ENCODE measurements around the gene POLR2L. TPM values are rescaled to one million over a fixed set of nuclear protein-coding genes. Genes with fewer than 3 reads are reported as not detected.

Gene POLR2L
- total and polyA plus RNA-seq, 2 of the 13 experiments (the other 11 are each of a cell fraction or from before 2014, with no cell fraction given), result 104 to 114 TPM

- TF ChIP-seq ARNT2 (CRISPR knock-in tag; IDR thresholded peaks at IDR 0.05; ENCODE audit: low read depth), result peak; percentile 56; the same call in 1 of the 2 replicates
- TF ChIP-seq MAZ (IDR thresholded peaks at IDR 0.05; ENCODE audit: borderline replicate concordance, low read depth, low read length), result peak; percentile 70; the same call in 1 of the 2 replicates
- peak; percentile 72; the same call in 1 of the 2 replicates for TF ChIP-seq MAZ (CRISPR knock-in tag; IDR thresholded peaks at IDR 0.05; ENCODE audit: low read depth)
- 0 out of 2 replicates have a peak, but pooled peaks have one; percentile 34 for TF ChIP-seq ZFYVE20 (CRISPR knock-in tag; IDR thresholded peaks at IDR 0.05; ENCODE audit: borderline replicate concordance, low read depth)
- TF ChIP-seq ZBTB43 (CRISPR knock-in tag; conservative IDR thresholded peaks at IDR 0.05), result no peak
- TF ChIP-seq JARID2 (CRISPR knock-in tag; IDR thresholded peaks at IDR 0.05; ENCODE audit: insufficient replicate concordance), result no peak
- peak; percentile 27; the same call in 1 of the 2 replicates for TF ChIP-seq CBFB (CRISPR knock-in tag; IDR thresholded peaks at IDR 0.05)
- no peak for TF ChIP-seq CBX2 (IDR thresholded peaks at IDR 0.05; ENCODE audit: low read depth, low read length)
- peak; percentile 50; the same call in 1 of the 2 replicates for TF ChIP-seq CBX2 (CRISPR knock-in tag; IDR thresholded peaks at IDR 0.05; ENCODE audit: low read depth)
- peak; percentile 96 for TF ChIP-seq SAP130 (CRISPR knock-in tag; IDR thresholded peaks at IDR 0.05; ENCODE audit: low read depth)
- TF ChIP-seq NFE2L2 (IDR thresholded peaks at IDR 0.05; ENCODE audit: low read length), result no peak
- TF ChIP-seq FOXA1 (IDR thresholded peaks at IDR 0.05), result no peak
- peak; percentile 94 for TF ChIP-seq FOXA1 (CRISPR knock-in tag; IDR thresholded peaks at IDR 0.05)
- TF ChIP-seq ZNF549 (CRISPR knock-in tag; IDR thresholded peaks at IDR 0.05), result no peak
- 0 out of 2 replicates have a peak, but pooled peaks have one; percentile 12 for TF ChIP-seq FOXC1 (CRISPR knock-in tag; IDR thresholded peaks at IDR 0.05; ENCODE audit: borderline replicate concordance)
- peak; percentile 52; the same call in 1 of the 2 replicates for TF ChIP-seq NCOA2 (CRISPR knock-in tag; IDR thresholded peaks at IDR 0.05)
- peak; percentile 79; the same call in 1 of the 2 replicates for TF ChIP-seq ZMYM2 (CRISPR knock-in tag; IDR thresholded peaks at IDR 0.05)
- TF ChIP-seq, protein P1, sequence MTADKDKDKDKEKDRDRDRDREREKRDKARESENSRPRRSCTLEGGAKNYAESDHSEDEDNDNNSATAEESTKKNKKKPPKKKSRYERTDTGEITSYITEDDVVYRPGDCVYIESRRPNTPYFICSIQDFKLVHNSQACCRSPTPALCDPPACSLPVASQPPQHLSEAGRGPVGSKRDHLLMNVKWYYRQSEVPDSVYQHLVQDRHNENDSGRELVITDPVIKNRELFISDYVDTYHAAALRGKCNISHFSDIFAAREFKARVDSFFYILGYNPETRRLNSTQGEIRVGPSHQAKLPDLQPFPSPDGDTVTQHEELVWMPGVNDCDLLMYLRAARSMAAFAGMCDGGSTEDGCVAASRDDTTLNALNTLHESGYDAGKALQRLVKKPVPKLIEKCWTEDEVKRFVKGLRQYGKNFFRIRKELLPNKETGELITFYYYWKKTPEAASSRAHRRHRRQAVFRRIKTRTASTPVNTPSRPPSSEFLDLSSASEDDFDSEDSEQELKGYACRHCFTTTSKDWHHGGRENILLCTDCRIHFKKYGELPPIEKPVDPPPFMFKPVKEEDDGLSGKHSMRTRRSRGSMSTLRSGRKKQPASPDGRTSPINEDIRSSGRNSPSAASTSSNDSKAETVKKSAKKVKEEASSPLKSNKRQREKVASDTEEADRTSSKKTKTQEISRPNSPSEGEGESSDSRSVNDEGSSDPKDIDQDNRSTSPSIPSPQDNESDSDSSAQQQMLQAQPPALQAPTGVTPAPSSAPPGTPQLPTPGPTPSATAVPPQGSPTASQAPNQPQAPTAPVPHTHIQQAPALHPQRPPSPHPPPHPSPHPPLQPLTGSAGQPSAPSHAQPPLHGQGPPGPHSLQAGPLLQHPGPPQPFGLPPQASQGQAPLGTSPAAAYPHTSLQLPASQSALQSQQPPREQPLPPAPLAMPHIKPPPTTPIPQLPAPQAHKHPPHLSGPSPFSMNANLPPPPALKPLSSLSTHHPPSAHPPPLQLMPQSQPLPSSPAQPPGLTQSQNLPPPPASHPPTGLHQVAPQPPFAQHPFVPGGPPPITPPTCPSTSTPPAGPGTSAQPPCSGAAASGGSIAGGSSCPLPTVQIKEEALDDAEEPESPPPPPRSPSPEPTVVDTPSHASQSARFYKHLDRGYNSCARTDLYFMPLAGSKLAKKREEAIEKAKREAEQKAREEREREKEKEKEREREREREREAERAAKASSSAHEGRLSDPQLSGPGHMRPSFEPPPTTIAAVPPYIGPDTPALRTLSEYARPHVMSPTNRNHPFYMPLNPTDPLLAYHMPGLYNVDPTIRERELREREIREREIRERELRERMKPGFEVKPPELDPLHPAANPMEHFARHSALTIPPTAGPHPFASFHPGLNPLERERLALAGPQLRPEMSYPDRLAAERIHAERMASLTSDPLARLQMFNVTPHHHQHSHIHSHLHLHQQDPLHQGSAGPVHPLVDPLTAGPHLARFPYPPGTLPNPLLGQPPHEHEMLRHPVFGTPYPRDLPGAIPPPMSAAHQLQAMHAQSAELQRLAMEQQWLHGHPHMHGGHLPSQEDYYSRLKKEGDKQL (CRISPR knock-in tag; IDR thresholded peaks at IDR 0.05; ENCODE audit: low read depth), result peak; percentile 24; the same call in 1 of the 2 replicates
- TF ChIP-seq, protein P2, sequence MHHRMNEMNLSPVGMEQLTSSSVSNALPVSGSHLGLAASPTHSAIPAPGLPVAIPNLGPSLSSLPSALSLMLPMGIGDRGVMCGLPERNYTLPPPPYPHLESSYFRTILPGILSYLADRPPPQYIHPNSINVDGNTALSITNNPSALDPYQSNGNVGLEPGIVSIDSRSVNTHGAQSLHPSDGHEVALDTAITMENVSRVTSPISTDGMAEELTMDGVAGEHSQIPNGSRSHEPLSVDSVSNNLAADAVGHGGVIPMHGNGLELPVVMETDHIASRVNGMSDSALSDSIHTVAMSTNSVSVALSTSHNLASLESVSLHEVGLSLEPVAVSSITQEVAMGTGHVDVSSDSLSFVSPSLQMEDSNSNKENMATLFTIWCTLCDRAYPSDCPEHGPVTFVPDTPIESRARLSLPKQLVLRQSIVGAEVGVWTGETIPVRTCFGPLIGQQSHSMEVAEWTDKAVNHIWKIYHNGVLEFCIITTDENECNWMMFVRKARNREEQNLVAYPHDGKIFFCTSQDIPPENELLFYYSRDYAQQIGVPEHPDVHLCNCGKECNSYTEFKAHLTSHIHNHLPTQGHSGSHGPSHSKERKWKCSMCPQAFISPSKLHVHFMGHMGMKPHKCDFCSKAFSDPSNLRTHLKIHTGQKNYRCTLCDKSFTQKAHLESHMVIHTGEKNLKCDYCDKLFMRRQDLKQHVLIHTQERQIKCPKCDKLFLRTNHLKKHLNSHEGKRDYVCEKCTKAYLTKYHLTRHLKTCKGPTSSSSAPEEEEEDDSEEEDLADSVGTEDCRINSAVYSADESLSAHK (CRISPR knock-in tag; IDR thresholded peaks at IDR 0.05; ENCODE audit: borderline replicate concordance), result no peak
- TF ChIP-seq HHEX (CRISPR knock-in tag; IDR thresholded peaks at IDR 0.05), result no peak
These were observed 1.7 kb upstream of the POLR2L start (continued) for GRCh38 chr11:843818-844692.
